Endothelial cell of umbilical vein (primary cell): Measurements from ENCODE around the gene ZHX3. TPM values are rescaled to one million over a fixed set of nuclear protein-coding genes. Genes with fewer than 3 reads are reported as not detected.

Source experiments
- BruUV-seq: library from RNA; stranded (reverse); fragments of 400-500 nt; replicated peaks from 2 replicates; lab custom pipeline; 2021; lab: Mats Ljungman, UMichigan
- CTCF ChIA-PET: fragments of 300-600, 350-600 bp; sonication (Branson Sonifier 250); formaldehyde crosslinking; loops from one replicate; lab custom pipeline; 2021; ENCODE audit warnings: antibody characterized with exemption, inconsistent platforms; lab: Charles Lee
- POLR2A ChIA-PET: fragments of 300-600, 350-600 bp; sonication (Branson Sonifier 250); formaldehyde crosslinking; loops from one replicate; lab custom pipeline; 2021; ENCODE audit warnings: antibody characterized with exemption, inconsistent platforms; lab: Charles Lee
- DNase-seq: peaks from one replicate; pipeline ENCODE4 v3.0.0-alpha.2; 2011; ENCODE audit warnings: low read depth, low spot score
- FAIRE-seq: peaks from 2 replicates; lab custom pipeline; 2011; peaks lifted over from hg19 to GRCh38; lab: Jason Lieb, UNC
- H2AFZ ChIP-seq: 2 replicates; pipeline ENCODE4 v1.6.0; 2012; ENCODE audit warnings: low read depth, low read length, control low read depth, inconsistent platforms
- H3K27ac ChIP-seq: 2 replicates; pipeline ENCODE4 v1.5.1; 2011; ENCODE audit warnings: low read depth, mild to moderate bottlenecking, control low read depth, low read length, moderate library complexity; ENCODE audit not compliant: insufficient read depth
- H3K27me3 ChIP-seq, 2 experiments: 2 replicates each; pipeline versions ENCODE4 v1.6.0 to v1.6.1; 2011; ENCODE audit warnings: low read length in 2 of 2, mixed read lengths in 1 of 2; ENCODE audit not compliant: control insufficient read depth in 2 of 2, insufficient read depth in 2 of 2
- H3K36me3 ChIP-seq, 2 experiments: 2 replicates in 1 of 2; 3 replicates in 1 of 2; pipeline ENCODE4 v1.5.1; 2011; ENCODE audit warnings: low read length in 2 of 2, mild to moderate bottlenecking in 1 of 2, moderate library complexity in 1 of 2; ENCODE audit not compliant: control insufficient read depth in 2 of 2, insufficient read depth in 2 of 2; ENCODE audit errors: extremely low read depth in 1 of 2
- H3K4me1 ChIP-seq: 3 replicates; pipeline ENCODE4 v1.5.1; 2011; ENCODE audit warnings: mild to moderate bottlenecking, low read length; ENCODE audit not compliant: control insufficient read depth, insufficient read depth; ENCODE audit errors: extremely low read depth
- H3K4me2 ChIP-seq: 2 replicates; pipeline ENCODE4 v1.6.1; 2011; ENCODE audit warnings: low read length, control low read depth, mixed read lengths; ENCODE audit not compliant: insufficient read depth
- H3K4me3 ChIP-seq, 3 experiments: fragments of 200-600 bp in 1 of 3; sonication (generic), shearing (Covaris generic) in 1 of 3; replicated peaks in 1 of 3; 2 replicates each; pipeline ENCODE4 v1.5.1; 2011 to 2016; ENCODE audit warnings: control low read depth in 3 of 3, low read length in 3 of 3, mild to moderate bottlenecking in 2 of 3, inconsistent platforms in 1 of 3, low read depth in 1 of 3, moderate library complexity in 1 of 3; ENCODE audit not compliant: insufficient read depth in 1 of 3
- H3K79me2 ChIP-seq: 2 replicates; pipeline ENCODE4 v1.6.0; 2012; ENCODE audit warnings: low read length, inconsistent platforms; ENCODE audit not compliant: control insufficient read depth, insufficient read depth
- H3K9ac ChIP-seq: replicated peaks from 2 replicates; pipeline ENCODE3; 2011; ENCODE audit warnings: low read length, control low read depth; ENCODE audit not compliant: insufficient read depth; ENCODE audit errors: extremely low read depth
- H3K9me1 ChIP-seq: replicated peaks from 3 replicates; pipeline ENCODE4 v1.6.0; 2011; ENCODE audit warnings: mild to moderate bottlenecking, low read length; ENCODE audit not compliant: control insufficient read depth, insufficient read depth; ENCODE audit errors: extremely low read depth
- H3K9me3 ChIP-seq: replicated peaks from 2 replicates; pipeline ENCODE4 v1.5.1; 2012; ENCODE audit warnings: low read length, inconsistent platforms; ENCODE audit not compliant: control insufficient read depth, insufficient read depth
- H4K20me1 ChIP-seq: replicated peaks from 2 replicates; pipeline ENCODE3; 2011; ENCODE audit warnings: mild to moderate bottlenecking, low read length; ENCODE audit not compliant: control insufficient read depth, insufficient read depth; ENCODE audit errors: extremely low read depth
- EZH2 ChIP-seq: IDR thresholded peaks from 2 replicates; pipeline ENCODE4 v1.6.1; 2012; ENCODE audit warnings: borderline replicate concordance, low read depth, mild to moderate bottlenecking, moderate library complexity, low read length, inconsistent platforms; ENCODE audit not compliant: severe bottlenecking
- POLR2A ChIP-seq: IDR thresholded peaks from 2 replicates; pipeline ENCODE4 v1.6.1; 2012; ENCODE audit warnings: low read depth, mild to moderate bottlenecking, control low read depth, low read length
- dilution Hi-C: fragments of 300-500 bp; cut with MboI; formaldehyde crosslinking; loops from one replicate; pipeline ENCODE4 v1.15.0; 2019; ENCODE audit warnings: low sequenced_read_pairs; ENCODE audit not compliant: extremely low pct_ligation_motif_present
- intact Hi-C: fragments of 100-400 bp; cut with micrococcal nuclease; formaldehyde crosslinking; loops from one replicate; pipeline ENCODE4 v1.10.0; 2022
- microRNA-seq: library from miRNA; unstranded; fragments of <30 nt; microRNA quantifications from one replicate; pipeline ENCODE4 v1.2.0, GENCODE V29; 2021; ENCODE audit warnings: borderline number of aligned reads, borderline replicate concordance
- polyA plus RNA-seq, 4 experiments: library from polyadenylated mRNA; depleted of rRNA in 3 of 4; stranded (reverse) in 3 of 4; unstranded in 1 of 4; fragments of >200 nt; gene quantifications; 2 replicates each; pipeline versions ENCODE4 v1.2.1 to v1.2.3, GENCODE V29; 2011 to 2012; ENCODE audit warnings: missing spikeins in 1 of 4
- small RNA-seq: library from RNA; depleted of rRNA; stranded (forward); fragments of <200 nt; gene quantifications from one replicate; pipeline ENCODE3, GENCODE V24; 2012; ENCODE audit warnings: low replicate concordance, low read depth; ENCODE audit not compliant: insufficient read depth, insufficient read length
- total RNA-seq: library from RNA; stranded (reverse); gene quantifications from 2 replicates; pipeline ENCODE4 v1.2.3, GENCODE V29; 2021

ZHX3 gene
- total and polyA plus RNA-seq, 2 donors (not counting 3 experiments of a cell fraction or from before 2014, with no cell fraction given): 7.4 to 17.8 TPM

- H4K20me1 ChIP-seq: no peaks in the 10 kb centered on the region
- H3K4me3 ChIP-seq: no peak overlapping the region
- dilution Hi-C loops (no loop called here), intact Hi-C loops (no loop called here)
- no peak overlapping the region for H3K9ac ChIP-seq
- ChIA-PET CTCF (interaction anchor here (1.0 to 5.8 kb wide), 4 partner anchors 9 to 207 kb away, joined by 3 to 126 read pairs (median 5); partner anchors contain the start of gene LPIN3), POLR2A (no interaction called here)
- no peaks in the 10 kb centered on the region for H3K79me2 ChIP-seq
- H3K27me3 ChIP-seq: no peaks in the 10 kb centered on the region
- no peaks in the 10 kb centered on the region for H3K9me1 ChIP-seq
- H3K36me3 ChIP-seq: peaks cover 0 to under 1% of the 10 kb centered on the region in 2 experiments
- H3K4me1 ChIP-seq: peaks cover 5% of the 10 kb centered on the region
- H3K4me2 ChIP-seq: no peak overlapping the region
- no peak overlapping the region for H3K27ac ChIP-seq
- DNase-seq (no peak), FAIRE-seq (no peak)
- BruUV-seq: no TSS peak
- TF ChIP-seq EZH2 (no peak), POLR2A (no peak)
- no peak overlapping the region for H2AFZ ChIP-seq
- no peaks in the 10 kb centered on the region for H3K9me3 ChIP-seq
Measured at GRCh38 chr20:41131594-41132387, 185.7 kb downstream of the ZHX3 start.

Small RNA genes lying within 50 kb of the gene (microRNA-seq; reads per million reads assigned to microRNA genes)
- not detected for gene MIR6871

Small RNA genes lying within 50 kb of the gene (small RNA-seq; reads per million reads assigned to genes)
- gene AL022394.1: not detected
- gene MIR6871: not detected
- gene RN7SL615P: not detected

Other genes with a start within 250 kb of the ZHX3 start
- gene PLCG1, start 180.2 kb downstream of the ZHX3 start, total RNA-seq: 219 and 224 TPM in 2 replicates
- 151 and 164 TPM in 2 replicates for gene PLCG1, start 180.2 kb downstream of the ZHX3 start, polyA plus RNA-seq
- 3.0 and 3.5 TPM in 2 replicates for gene LPIN3, start 23.1 kb upstream of the ZHX3 start, total RNA-seq
- 2.1 and 2.5 TPM in 2 replicates for gene LPIN3, start 23.1 kb upstream of the ZHX3 start, polyA plus RNA-seq
- 0.09 TPM in 1 of 2 replicates, not detected in the other for gene EMILIN3, start 49.1 kb upstream of the ZHX3 start, total RNA-seq
- gene EMILIN3, start 49.1 kb upstream of the ZHX3 start, polyA plus RNA-seq: 0.15 and 0.37 TPM in 2 replicates